ENCODE measurements around the gene ITPKB.
"Not testable (repeated sequence)": the region's sequence is repeated elsewhere in the genome, so short reads cannot be mapped to it uniquely, and the experiment has no call there.

ITPKB gene

DNA sequence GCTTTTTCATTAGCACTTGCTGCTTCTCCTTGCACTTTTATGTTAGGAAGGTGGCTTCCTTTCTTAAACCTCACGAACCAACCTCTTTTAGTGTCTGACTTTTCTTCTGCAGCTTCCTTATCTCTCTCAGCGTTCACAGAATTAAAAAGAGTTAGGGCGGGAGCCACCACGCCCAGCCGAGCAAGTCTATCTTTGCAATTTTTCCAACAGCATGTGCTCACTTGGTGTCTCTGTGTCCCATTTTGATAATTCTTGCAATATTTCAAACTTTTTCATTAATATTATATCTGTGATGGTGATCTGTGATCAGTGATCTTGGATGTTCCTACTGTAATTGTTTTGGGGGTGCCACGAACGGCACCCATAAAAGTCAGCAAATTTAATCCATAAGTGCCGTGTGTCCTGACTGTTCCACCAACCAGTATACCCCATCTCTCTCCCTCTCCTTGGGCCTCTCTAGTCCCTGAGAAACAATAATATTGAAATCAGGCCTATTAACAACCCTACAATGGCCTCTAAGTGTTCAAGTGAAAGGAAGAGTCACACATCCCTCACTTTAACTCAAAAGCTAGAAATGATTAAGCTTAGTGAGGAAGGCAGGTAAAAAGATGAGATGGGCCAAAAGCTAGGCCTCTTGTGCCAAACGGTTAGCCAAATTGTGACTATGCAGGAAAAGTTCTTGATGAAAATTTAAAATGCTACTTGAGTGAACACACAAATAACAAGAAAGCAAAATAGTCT lies 15.9 kb upstream of the ITPKB start:
- DNase-seq = no peak

- no peak for DNase-seq
Measured at GRCh38 chr1:226754097-226754496, 15.0 kb upstream of the ITPKB start.

DNA sequence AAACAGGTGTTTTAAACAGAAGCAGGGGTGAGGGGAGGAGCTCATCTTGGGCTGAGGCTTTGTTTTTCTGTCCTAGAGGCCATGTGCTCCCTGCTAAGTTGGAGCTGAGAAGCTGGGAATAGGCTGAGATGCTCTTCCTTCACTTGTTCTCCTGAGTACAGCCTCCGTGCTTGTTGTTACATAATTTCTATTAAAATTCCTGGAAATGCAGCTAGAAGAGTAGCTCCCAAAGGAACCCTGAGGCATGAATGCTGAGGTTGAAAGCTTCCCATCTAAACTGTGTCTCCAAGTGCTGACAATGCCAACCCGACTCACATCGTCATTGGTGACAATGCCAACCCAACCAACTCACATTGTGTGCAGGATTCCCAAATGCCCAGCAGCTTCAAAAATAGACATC lies 12.6 kb upstream of the ITPKB start:
- DNase-seq = no peak

DNA sequence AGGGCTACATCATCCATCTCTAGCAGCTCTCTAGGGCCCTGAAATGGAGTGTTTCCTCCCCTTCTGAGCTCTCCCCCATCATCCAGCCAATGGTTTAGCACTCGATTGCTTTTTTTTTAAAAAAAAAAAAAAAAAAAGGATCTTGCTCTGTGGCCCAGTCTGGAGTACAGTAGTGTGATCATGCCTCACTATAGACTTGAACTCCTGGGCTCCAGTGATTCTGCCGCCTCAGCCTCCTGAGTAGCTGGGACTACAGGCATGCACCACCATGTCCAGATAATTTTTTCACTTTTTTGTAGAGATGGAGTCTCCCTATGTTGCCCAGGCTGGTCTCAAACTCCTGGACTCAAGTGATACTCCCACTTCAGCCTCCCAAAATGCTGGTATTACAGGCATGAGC lies 12.1 kb upstream of the ITPKB start:
- no peak for DNase-seq

DNA sequence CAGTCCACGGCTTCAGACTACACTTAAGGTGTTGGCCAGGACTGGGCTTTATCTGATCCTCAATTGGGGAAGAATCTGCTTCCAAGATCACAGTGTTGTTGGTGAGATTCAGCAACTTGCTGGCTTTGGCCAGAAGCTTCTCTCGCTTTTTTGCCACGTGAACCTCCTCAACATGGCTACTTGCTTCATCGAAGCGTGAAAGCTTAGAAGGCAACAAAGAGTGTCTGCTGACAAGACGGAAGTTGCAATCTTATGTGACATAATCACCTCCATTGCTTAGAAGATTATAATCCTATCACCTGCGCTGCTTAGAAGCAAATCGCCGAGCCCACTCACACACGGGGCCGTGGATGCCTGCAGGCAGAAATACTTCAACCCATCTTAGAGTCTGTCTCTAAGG lies 10.4 kb upstream of the ITPKB start:
- DNase-seq = no peak

DNA sequence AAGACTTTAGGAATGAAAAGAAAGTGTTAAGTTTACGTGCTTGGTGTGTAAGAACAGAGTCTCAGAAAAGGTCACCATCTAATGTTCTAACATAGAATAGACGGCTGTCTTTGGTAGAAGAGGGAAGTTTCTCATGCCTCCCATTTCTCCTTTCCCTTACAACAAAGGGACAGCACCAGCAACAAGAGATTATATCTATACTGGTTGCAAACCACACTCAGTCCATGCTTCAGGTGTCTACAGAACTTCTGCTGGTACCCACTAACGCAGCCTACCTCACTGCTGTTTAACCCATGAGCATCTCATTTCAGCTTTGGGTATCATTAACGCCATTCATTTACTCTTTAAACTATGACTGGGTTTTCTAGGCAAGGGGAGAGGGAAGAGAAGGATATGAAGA lies 9.2 kb upstream of the ITPKB start:
- DNase-seq = no peak

DNA sequence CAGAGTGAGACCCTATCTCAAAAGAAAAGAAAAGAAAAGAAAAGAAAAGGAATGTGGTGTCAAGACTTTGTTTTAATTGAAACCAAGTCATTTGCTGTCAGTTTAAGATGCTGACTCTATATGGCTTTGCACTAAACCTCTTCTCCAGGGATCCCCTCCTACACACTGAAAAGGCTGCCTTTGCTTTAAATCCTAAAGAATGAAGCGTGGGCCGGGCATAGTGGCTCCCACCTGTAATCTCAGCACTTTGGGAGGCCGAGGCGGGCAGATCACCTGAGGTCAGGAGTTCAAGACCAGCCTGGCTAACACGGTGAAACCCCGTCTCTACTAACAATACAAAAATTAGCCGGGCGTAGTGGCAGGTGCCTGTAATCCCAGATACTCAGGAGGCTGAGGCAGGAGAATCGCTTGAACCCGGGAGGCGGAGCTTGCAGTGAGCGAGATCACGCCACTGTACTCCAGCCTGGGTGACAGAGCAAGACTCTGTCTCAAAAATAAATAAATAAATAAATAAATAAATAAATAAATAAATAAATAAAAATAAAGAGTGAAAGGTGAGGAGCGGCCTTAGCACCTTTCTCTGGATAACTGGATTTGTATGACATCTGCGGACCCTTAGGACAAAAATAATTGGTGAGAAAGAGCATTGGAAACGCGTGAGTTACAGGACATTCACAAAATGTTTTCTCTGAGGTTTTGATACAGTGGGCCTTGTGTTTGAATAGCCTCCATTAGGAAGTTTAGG lies 8.6 kb upstream of the ITPKB start:
- DNase-seq = not testable (repeated sequence)

- no peak for DNase-seq
Measured at GRCh38 chr1:226743259-226743658, 4.2 kb upstream of the ITPKB start.

- peak; percentile 47 for DNase-seq
Measured at GRCh38 chr1:226741009-226741408, 1.9 kb upstream of the ITPKB start.

DNA sequence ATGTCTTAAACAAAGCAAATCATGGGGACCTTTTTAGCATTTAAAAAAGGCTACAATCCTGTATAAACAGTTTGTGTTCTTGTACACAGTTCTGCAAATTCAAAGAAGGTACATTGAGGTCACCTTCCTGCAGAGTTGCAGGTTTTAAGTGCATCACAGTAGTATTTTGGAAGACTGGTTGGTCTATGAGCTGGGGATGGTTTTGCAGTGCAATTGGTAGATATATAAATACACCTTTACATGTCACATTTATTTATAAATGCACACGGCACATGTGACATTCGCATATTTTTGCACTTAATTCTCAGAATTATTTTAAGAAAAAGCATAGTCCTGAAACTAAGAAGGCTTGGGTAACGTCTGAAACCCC lies 599 bp upstream of the ITPKB start:
- DNase-seq = no peak

GRCh38 chr1:226738421-226738994 lies 574 bp downstream of the ITPKB start:
- DNase-seq = peak; percentile 74

DNA sequence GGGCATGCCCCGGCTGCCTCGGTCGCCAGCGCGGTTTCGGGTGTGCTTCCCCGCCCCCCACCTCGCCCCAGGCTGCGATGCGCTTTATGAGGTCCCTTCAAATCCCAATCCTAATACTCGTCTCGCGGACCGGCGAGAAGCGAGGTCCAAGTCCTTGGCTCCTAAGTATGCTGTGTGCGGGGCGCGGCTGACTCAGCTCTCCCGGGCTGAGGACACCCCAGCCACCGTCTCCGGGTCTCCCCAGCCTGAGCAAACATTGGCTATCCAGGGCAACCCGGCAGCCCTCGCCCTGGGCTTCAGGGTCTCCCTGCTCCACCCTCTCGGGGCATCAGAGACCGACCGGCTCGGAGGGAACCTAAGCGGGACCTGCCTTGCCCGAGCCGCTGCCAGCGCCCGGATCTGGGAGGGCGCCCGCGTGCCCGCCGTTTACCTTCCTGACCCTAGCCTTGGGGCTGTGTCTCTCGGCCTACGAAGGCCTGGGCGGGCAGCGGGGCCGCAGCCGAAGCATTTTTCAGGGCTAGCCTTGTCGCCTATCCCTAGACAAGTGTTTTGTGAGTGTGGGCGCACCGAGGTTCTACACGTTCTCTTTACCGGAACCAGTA lies 1.2 kb downstream of the ITPKB start:
- DNase-seq = peak; percentile 80

DNA sequence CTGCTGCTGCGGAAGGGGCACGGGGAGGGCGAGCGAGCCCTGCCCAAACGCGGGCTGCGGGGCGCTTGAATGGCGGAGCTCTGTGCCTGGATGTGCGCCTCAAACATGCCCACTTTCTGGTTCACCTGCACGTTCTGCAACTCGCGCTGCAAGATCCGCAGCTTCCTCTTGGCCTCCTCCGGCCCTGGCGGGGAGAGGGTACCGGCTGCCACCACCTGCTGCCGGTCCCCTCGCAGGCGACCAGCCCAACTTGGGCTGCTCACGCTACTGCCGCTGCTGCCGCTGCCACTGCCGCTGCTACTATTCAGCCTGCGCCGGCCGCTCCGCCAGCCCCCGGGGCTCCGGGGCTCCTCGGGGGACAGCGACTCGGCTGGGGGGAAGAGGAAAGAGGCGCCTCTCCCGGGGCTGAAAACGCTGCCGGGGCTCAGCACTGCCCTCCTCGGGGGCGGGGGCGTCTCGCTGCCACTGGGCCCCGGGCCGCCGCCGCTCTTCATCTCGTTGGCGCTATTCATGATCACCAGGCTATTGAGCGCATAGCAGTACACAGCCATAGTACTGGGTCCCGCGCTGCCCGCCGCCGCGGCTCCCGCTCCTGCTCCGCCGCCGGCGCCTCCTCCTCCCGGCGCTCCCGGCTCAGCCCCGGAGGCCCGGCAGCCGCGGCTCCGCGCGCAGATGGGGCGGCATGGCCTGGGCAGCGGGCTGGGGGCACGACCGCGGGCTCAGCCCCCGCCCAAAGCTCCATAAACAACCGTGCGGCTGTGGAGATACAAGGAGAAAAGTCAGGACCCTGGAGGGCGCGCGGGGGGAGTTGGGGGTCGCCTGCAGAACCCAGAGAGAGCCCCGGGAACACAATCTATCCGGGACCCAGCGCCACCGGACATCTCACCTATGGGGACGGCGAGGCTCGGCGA lies 1.9 kb downstream of the ITPKB start:
- DNase-seq = peak; percentile 66

DNA sequence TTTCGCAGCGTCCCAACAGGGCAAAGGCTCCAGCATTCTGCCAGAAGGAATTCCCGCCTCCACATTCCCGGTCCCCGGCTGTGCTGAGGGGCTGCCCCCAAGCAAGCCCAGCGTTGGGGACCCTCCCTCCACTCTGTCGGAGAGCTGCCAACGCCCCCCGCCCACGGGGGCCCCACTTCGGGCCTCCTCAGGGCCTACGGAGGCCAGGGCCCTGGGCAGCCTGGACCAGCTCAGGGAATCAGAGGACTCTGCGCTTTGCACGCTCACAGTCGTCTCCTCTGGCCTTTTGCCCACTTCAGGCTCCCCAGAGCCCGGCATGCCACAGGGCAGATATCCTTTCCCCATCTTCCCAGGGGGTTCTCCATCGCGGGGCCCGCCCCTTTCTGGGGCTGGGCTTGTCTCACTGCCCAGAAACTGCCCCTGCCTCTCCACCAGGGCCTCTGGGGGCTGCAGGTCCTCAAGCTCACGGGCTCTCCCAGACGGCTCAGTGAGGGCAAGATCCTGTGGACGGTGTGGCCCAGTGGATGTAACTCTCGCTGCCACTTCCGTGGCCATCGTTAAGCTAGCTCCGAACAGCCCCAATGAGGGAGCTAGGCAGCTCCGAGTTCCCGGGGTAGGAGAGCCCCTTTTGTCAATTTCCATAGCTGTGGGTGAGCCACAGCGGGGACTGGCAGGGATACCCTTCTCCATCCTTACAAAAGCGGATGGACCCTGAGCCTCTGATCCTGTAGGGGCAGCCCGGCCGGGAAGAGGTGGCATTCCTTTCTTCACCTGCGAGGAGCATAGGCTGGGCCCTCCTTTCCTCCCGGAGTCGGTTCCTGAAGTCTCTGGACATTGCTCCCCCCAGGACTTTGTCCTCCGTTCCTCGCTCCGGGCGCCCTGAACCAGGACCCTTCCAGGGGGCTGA lies 2.8 kb downstream of the ITPKB start:
- DNase-seq = no peak

DNA sequence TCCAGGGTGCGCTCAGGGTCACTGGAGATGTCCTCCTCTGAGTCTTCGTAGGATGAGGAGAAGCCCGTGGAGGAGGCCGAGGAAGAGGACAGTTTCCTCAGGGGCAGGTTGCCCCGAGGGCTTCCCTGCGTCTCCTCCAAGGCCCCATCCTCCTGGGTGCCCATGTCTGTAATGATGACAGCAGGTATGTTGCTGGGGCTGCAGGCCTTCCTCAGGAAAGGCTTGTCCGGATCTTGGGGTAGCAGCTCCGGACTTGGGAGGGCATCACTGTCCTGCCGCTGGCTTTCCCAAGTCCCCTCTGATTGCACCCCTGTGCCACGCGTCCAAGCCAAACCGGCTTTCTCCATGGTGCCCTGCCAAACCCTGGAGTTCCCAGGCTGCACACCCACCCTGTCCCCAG lies 3.5 kb downstream of the ITPKB start:
- no peak for DNase-seq

DNA sequence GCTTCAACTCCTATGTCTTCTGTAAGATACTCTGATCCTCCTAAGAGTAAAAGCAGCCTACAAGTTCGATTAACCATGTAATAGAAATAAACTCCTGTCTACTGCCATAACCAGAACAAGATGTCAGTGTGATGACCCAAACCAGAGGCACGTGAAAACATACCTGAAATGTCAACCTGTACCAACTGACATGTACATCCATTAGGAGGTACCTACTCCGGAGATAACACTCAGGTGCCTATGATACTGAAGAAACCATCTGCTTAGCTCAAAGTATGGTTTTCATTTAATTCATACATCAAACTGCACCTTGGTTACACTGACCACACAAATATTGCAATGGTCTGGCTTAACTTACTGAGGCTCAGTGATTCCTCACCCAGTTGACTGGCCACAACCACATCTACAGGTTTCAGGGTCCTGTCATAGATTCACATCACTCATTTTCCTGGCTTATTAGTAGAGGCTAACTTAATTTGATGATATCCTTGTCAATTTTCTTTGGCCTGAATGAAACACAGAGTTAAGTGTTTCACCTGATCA lies 4.4 kb downstream of the ITPKB start:
- no peak for DNase-seq

GRCh38 chr1:226733876-226734275 lies 5.2 kb downstream of the ITPKB start:
- no peak for DNase-seq

DNA sequence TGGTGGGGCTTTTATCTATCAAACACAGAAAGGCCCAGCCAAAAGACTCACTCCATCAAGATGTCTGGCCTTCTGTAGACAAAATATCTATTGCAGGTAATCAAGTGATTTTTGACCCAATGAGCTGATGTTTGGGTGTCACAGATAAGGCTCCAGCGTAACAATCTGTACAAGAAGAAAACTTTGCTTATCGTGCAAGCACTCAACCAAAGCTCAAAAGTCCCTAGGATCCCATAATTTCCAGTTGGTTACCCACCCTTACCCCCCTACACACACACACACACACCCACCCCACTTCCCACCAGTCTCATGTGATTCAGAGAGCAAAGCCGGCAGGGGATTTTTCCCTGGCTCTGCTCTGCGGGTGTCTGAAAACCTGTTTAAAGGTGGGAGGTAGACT lies 5.8 kb downstream of the ITPKB start:
- DNase-seq = no peak

DNA sequence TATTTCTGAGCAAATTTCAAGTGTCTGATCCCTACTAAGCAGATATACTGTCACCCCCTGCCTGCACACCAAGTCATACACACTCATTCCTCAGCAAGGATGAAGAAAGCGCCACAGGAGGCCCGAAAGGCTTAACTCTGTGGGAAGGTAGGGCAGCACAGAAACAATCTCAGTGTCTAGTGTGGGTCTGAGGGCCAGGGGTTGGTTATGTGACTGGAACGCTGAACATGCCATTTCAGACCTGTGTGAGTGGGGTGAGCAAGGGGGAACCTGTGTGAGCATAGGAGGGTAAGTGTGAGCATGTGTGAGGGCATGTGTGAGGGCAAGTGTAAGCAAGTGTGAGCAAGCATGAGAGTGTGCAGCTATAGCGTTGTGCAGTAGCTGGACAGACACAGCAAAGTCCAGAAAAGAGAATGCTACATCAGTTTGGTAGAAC lies 6.2 kb downstream of the ITPKB start:
- DNase-seq = no peak

DNA sequence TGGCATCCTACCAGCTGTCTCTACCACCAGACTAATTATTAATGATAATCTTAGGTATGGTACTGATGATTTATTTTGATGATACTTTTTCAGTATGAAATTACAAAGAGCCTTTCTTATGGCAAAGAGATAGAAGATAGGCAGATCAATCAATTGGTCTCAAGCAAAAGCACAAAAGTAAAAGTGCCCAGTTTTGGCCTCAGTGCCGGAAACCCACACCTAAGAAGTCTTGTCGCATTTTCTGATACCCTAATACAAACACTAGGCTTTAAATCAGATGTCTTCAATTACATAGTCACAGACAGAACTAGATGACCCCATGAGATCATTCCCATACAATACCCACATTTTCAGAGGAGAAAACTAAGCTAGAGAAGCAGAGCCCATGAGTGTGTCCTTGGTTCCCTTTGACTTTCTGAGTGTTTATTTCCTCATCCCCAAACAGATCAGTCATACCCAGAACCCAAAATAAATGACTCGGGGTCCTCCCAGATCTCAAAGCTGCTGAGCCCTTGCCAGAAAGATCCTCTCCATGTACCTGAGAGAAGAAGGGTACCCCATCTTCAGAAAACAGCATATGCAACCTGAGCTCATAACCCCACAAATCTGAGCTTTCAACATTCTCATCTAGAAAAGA lies 7.7 kb downstream of the ITPKB start:
- no peak for DNase-seq

DNA sequence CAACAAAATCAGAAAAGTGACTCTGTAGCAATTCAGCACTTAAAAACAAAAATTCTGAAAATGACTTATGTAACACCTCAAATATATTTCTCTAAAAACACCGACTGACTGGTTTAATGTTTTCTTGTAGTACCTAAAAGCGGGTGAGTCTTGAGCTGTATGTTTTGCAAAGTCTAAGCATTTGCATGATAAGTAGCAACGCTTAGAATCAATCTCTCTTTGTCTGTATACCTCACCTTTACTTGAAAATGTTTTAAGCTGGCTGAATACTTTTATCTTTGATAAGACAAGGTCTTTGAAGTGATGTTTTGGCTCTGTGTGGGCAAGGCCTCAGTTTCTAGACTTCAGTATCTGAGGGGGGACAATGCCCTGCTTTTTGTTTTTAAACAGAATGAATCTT lies 8.2 kb downstream of the ITPKB start:
- DNase-seq = no peak
